ENCODE data around the gene ANKRD55. TPM values are rescaled to one million over a fixed set of nuclear protein-coding genes. Genes with fewer than 3 reads are reported as not detected.
"Not testable (repeated sequence)": the region's sequence is repeated elsewhere in the genome, so short reads cannot be mapped to it uniquely, and the experiment has no call there.

ANKRD55 gene
- total RNA-seq, 1 experiment from 2014 or later: not detected

DNA sequence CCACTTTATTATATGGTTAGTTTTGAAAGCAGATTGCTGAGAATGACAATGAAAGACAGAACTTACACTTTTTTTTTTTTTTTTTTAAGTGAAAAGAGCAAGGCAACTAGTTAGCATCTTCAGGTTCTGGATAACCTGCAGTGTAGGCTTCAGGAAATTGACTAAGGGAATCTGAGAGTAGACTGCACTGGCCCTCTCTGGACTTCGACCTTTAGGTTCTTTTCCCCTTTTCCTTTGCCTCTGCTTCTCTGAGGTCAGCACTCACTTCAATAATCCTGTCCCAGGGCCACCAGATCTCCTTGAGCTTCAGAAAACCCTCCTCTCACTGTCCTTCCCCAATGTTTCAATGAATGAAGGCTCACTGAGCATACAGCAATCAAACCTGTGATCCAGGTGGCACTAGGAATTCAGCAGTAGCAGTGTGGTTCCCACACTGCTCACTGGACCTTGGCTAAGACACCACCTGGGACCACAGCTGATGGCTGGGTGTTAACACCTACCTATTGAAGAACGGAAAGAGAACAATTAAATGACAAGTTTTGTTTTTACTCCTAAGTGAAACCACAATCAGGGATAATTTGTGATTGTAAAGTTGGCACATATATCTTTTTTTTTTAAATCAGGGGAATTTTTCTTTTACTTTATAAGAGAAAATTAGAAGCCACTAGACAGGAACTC is 152.6 kb downstream of the ANKRD55 start (continued):
- TF ChIP-seq, protein P1, sequence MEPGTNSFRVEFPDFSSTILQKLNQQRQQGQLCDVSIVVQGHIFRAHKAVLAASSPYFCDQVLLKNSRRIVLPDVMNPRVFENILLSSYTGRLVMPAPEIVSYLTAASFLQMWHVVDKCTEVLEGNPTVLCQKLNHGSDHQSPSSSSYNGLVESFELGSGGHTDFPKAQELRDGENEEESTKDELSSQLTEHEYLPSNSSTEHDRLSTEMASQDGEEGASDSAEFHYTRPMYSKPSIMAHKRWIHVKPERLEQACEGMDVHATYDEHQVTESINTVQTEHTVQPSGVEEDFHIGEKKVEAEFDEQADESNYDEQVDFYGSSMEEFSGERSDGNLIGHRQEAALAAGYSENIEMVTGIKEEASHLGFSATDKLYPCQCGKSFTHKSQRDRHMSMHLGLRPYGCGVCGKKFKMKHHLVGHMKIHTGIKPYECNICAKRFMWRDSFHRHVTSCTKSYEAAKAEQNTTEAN (CRISPR knock-in tag; IDR thresholded peaks at IDR 0.05): no peak
- TF ChIP-seq JAZF1 (CRISPR knock-in tag; IDR thresholded peaks at IDR 0.05) (no peak), NR3C1 (CRISPR knock-in tag; conservative IDR thresholded peaks at IDR 0.05; ENCODE audit: low read depth) (no peak), ZNF512 (CRISPR knock-in tag; IDR thresholded peaks at IDR 0.05; ENCODE audit: borderline replicate concordance) (no peak), TCF7 (CRISPR knock-in tag; IDR thresholded peaks at IDR 0.05; ENCODE audit: low read depth) (no peak), IRF2 (CRISPR knock-in tag; IDR thresholded peaks at IDR 0.05; ENCODE audit: borderline replicate concordance, low read depth) (no peak), KAT7 (CRISPR knock-in tag; IDR thresholded peaks at IDR 0.05; ENCODE audit: borderline replicate concordance) (no peak)
- TF ChIP-seq, protein P2, sequence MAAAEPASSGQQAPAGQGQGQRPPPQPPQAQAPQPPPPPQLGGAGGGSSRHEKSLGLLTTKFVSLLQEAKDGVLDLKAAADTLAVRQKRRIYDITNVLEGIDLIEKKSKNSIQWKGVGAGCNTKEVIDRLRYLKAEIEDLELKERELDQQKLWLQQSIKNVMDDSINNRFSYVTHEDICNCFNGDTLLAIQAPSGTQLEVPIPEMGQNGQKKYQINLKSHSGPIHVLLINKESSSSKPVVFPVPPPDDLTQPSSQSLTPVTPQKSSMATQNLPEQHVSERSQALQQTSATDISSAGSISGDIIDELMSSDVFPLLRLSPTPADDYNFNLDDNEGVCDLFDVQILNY (CRISPR knock-in tag; IDR thresholded peaks at IDR 0.05): no peak

DNA sequence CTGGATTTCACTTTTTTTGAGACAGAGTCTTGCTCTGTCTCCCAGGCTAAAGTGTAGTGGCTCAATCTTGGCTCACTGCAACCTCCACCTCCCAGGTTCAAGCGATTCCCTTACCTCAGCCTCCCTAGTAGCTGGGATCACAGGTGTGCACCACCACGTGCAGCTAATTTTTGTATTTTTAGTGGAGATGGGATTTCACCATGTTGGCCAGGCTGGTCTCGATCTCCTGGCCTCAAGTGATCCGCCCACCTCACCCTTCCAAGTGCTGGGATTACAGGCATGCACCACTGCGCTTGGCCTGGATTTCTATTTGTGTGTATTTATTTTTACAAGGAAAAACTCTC is 154.0 kb downstream of the ANKRD55 start:
- CTCF ChIA-PET: interaction anchor here (0.6 kb wide), 1 partner anchor 143 kb away, joined by 4 read pairs; no protein-coding TSS in a partner anchor
- POLR2A ChIA-PET; DNase-seq (ENCODE audit: low spot score); H3K4me1 Mint-ChIP-seq; H3K9me3 Mint-ChIP-seq; ATAC-seq; H3K27me3 Mint-ChIP-seq (ENCODE audit: low read depth); H3K36me3 Mint-ChIP-seq; H3K4me3 Mint-ChIP-seq; H3K27ac Mint-ChIP-seq: not testable (repeated sequence)

GRCh38 chr5:56078278-56079156 is 154.6 kb downstream of the ANKRD55 start:
- Mint-ChIP-seq H3K4me1 (no peaks in the 10 kb centered on the region), H3K9me3 (peaks cover 7% of the 10 kb centered on the region; the same call in 1 of the 2 replicates), H3K27me3 (ENCODE audit: low read depth) (no peaks in the 10 kb centered on the region), H3K4me3 (no peak overlapping the region), H3K36me3 (no peaks in the 10 kb centered on the region), H3K27ac (no peak overlapping the region)
- no peak for ATAC-seq
- ChIA-PET CTCF (interaction anchor here (0.6 kb wide), 1 partner anchor 142 kb away, joined by 4 read pairs; no protein-coding TSS in a partner anchor), POLR2A (no interaction called here)
- no peak for DNase-seq (ENCODE audit: low spot score)
- TF ChIP-seq NR3C1 (CRISPR knock-in tag; conservative IDR thresholded peaks at IDR 0.05; ENCODE audit: low read depth) (no peak), ETV6 (CRISPR knock-in tag; IDR thresholded peaks at IDR 0.05) (no peak)
- TF ChIP-seq, protein P1 (CRISPR knock-in tag; IDR thresholded peaks at IDR 0.05): no peak
- TF ChIP-seq, protein P3, sequence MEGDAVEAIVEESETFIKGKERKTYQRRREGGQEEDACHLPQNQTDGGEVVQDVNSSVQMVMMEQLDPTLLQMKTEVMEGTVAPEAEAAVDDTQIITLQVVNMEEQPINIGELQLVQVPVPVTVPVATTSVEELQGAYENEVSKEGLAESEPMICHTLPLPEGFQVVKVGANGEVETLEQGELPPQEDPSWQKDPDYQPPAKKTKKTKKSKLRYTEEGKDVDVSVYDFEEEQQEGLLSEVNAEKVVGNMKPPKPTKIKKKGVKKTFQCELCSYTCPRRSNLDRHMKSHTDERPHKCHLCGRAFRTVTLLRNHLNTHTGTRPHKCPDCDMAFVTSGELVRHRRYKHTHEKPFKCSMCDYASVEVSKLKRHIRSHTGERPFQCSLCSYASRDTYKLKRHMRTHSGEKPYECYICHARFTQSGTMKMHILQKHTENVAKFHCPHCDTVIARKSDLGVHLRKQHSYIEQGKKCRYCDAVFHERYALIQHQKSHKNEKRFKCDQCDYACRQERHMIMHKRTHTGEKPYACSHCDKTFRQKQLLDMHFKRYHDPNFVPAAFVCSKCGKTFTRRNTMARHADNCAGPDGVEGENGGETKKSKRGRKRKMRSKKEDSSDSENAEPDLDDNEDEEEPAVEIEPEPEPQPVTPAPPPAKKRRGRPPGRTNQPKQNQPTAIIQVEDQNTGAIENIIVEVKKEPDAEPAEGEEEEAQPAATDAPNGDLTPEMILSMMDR (IDR thresholded peaks at IDR 0.05): no peak
- TF ChIP-seq, protein P4, sequence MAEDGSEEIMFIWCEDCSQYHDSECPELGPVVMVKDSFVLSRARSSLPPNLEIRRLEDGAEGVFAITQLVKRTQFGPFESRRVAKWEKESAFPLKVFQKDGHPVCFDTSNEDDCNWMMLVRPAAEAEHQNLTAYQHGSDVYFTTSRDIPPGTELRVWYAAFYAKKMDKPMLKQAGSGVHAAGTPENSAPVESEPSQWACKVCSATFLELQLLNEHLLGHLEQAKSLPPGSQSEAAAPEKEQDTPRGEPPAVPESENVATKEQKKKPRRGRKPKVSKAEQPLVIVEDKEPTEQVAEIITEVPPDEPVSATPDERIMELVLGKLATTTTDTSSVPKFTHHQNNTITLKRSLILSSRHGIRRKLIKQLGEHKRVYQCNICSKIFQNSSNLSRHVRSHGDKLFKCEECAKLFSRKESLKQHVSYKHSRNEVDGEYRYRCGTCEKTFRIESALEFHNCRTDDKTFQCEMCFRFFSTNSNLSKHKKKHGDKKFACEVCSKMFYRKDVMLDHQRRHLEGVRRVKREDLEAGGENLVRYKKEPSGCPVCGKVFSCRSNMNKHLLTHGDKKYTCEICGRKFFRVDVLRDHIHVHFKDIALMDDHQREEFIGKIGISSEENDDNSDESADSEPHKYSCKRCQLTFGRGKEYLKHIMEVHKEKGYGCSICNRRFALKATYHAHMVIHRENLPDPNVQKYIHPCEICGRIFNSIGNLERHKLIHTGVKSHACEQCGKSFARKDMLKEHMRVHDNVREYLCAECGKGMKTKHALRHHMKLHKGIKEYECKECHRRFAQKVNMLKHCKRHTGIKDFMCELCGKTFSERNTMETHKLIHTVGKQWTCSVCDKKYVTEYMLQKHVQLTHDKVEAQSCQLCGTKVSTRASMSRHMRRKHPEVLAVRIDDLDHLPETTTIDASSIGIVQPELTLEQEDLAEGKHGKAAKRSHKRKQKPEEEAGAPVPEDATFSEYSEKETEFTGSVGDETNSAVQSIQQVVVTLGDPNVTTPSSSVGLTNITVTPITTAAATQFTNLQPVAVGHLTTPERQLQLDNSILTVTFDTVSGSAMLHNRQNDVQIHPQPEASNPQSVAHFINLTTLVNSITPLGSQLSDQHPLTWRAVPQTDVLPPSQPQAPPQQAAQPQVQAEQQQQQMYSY (CRISPR knock-in tag; IDR thresholded peaks at IDR 0.05): no peak
- TF ChIP-seq, protein P5, sequence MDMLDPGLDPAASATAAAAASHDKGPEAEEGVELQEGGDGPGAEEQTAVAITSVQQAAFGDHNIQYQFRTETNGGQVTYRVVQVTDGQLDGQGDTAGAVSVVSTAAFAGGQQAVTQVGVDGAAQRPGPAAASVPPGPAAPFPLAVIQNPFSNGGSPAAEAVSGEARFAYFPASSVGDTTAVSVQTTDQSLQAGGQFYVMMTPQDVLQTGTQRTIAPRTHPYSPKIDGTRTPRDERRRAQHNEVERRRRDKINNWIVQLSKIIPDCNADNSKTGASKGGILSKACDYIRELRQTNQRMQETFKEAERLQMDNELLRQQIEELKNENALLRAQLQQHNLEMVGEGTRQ (CRISPR knock-in tag; IDR thresholded peaks at IDR 0.05): no peak
- TF ChIP-seq, protein P6, sequence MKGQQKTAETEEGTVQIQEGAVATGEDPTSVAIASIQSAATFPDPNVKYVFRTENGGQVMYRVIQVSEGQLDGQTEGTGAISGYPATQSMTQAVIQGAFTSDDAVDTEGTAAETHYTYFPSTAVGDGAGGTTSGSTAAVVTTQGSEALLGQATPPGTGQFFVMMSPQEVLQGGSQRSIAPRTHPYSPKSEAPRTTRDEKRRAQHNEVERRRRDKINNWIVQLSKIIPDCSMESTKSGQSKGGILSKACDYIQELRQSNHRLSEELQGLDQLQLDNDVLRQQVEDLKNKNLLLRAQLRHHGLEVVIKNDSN (CRISPR knock-in tag; IDR thresholded peaks at IDR 0.05): no peak

Data from WTC11 (cell line).